ENCODE measurements around the gene BOLL.

The BOLL gene

GRCh38 chr2:197821550-197822289 lies 36.6 kb upstream of the BOLL start:
- TF ChIP-seq CTCF (IDR thresholded peaks at IDR 0.05; ENCODE audit: insufficient read depth, low read length, poor library complexity, severe bottlenecking), result no peak
- Histone ChIP-seq H3K4me3 (replicated peaks; ENCODE audit: low read depth, low read length) (no peak overlapping the region), H3K27me3 (replicated peaks; ENCODE audit: control insufficient read depth, insufficient read depth, low read length) (no peaks in the 10 kb centered on the region), H3K36me3 (ENCODE audit: control insufficient read depth, insufficient read depth, low read length) (no peaks in the 10 kb centered on the region)
- no peak for DNase-seq (ENCODE audit: extremely low read depth, insufficient read length)

- no peaks in the 10 kb centered on the region for H3K36me3 ChIP-seq (ENCODE audit: control insufficient read depth, insufficient read depth, low read length)
- DNase-seq (ENCODE audit: extremely low read depth, insufficient read length), result no peak
- TF ChIP-seq CTCF (IDR thresholded peaks at IDR 0.05; ENCODE audit: insufficient read depth, low read length, poor library complexity, severe bottlenecking), result no peak
- no peak overlapping the region for H3K4me3 ChIP-seq (replicated peaks; ENCODE audit: low read depth, low read length)
- H3K27me3 ChIP-seq (replicated peaks; ENCODE audit: control insufficient read depth, insufficient read depth, low read length), result no peaks in the 10 kb centered on the region
These were observed 29.4 kb upstream of the BOLL start for GRCh38 chr2:197814526-197814925.

GRCh38 chr2:197813093-197813787 lies 28.1 kb upstream of the BOLL start:
- Histone ChIP-seq H3K36me3 (ENCODE audit: control insufficient read depth, insufficient read depth, low read length) (no peaks in the 10 kb centered on the region), H3K27me3 (replicated peaks; ENCODE audit: control insufficient read depth, insufficient read depth, low read length) (no peaks in the 10 kb centered on the region), H3K4me3 (replicated peaks; ENCODE audit: low read depth, low read length) (no peak overlapping the region)
- peak; percentile 71 for TF ChIP-seq CTCF (IDR thresholded peaks at IDR 0.05; ENCODE audit: insufficient read depth, low read length, poor library complexity, severe bottlenecking)
- DNase-seq (ENCODE audit: extremely low read depth, insufficient read length), result no peak

- Histone ChIP-seq H3K4me3 (replicated peaks; ENCODE audit: low read depth, low read length) (no peak overlapping the region), H3K36me3 (ENCODE audit: control insufficient read depth, insufficient read depth, low read length) (no peaks in the 10 kb centered on the region), H3K27me3 (replicated peaks; ENCODE audit: control insufficient read depth, insufficient read depth, low read length) (no peaks in the 10 kb centered on the region)
- TF ChIP-seq CTCF (IDR thresholded peaks at IDR 0.05; ENCODE audit: insufficient read depth, low read length, poor library complexity, severe bottlenecking), result no peak
- no peak for DNase-seq (ENCODE audit: extremely low read depth, insufficient read length)
These were observed 25.4 kb upstream of the BOLL start for GRCh38 chr2:197810491-197810890.

GRCh38 chr2:197810016-197810415 lies 24.9 kb upstream of the BOLL start:
- TF ChIP-seq CTCF (IDR thresholded peaks at IDR 0.05; ENCODE audit: insufficient read depth, low read length, poor library complexity, severe bottlenecking), result no peak
- DNase-seq (ENCODE audit: extremely low read depth, insufficient read length), result no peak

More at GRCh38 chr2:197810016-197810415, 24.9 kb upstream of the BOLL start:
- Histone ChIP-seq H3K36me3 (ENCODE audit: control insufficient read depth, insufficient read depth, low read length) (no peaks in the 10 kb centered on the region), H3K27me3 (replicated peaks; ENCODE audit: control insufficient read depth, insufficient read depth, low read length) (no peaks in the 10 kb centered on the region), H3K4me3 (replicated peaks; ENCODE audit: low read depth, low read length) (no peak overlapping the region)
